Neuronal stem cell (in vitro differentiated cells): ENCODE results near the gene ACTR1A.

Experiments used
- DNase-seq: peaks from one replicate; pipeline ENCODE4 v3.0.0-alpha.2; 2013; ENCODE audit warnings: low spot score
- H2AFZ ChIP-seq: one replicate; pipeline ENCODE4 v1.6.1; 2013; ENCODE audit warnings: mild to moderate bottlenecking, low read length, inconsistent platforms
- H2AK5ac ChIP-seq: 2 replicates; pipeline ENCODE4 v1.6.1; 2013; ENCODE audit warnings: low read depth, mild to moderate bottlenecking, inconsistent platforms, low read length, moderate library complexity, mixed read lengths
- H2BK120ac ChIP-seq: 2 replicates; pipeline ENCODE4 v1.6.1; 2013; ENCODE audit warnings: low read depth, mild to moderate bottlenecking, inconsistent platforms, low read length, moderate library complexity, mixed read lengths
- H2BK12ac ChIP-seq: one replicate; pipeline ENCODE4 v1.6.1; 2013; ENCODE audit warnings: low read length, inconsistent platforms
- H2BK15ac ChIP-seq: 2 replicates; pipeline ENCODE4 v1.6.1; 2013; ENCODE audit warnings: mild to moderate bottlenecking, low read length, inconsistent platforms, mixed read lengths
- H2BK5ac ChIP-seq: one replicate; pipeline ENCODE4 v1.6.1; 2013; ENCODE audit warnings: inconsistent platforms, mild to moderate bottlenecking, low read length, moderate library complexity
- H3K14ac ChIP-seq: one replicate; pipeline ENCODE4 v1.6.1; 2013; ENCODE audit warnings: low read length, inconsistent platforms
- H3K18ac ChIP-seq: 2 replicates; pipeline ENCODE4 v1.6.1; 2013; ENCODE audit warnings: low read length, inconsistent platforms
- H3K23ac ChIP-seq: 2 replicates; pipeline ENCODE4 v1.6.1; 2013; ENCODE audit warnings: low read depth, mild to moderate bottlenecking, mixed read lengths, low read length, inconsistent platforms; ENCODE audit not compliant: poor library complexity
- H3K27ac ChIP-seq: replicated peaks from 3 replicates; pipeline ENCODE4 v1.5.1; 2013; ENCODE audit warnings: low read length, inconsistent platforms
- H3K27me3 ChIP-seq, 3 experiments: 2 replicates each; pipeline ENCODE4 v1.6.1; 2013; ENCODE audit warnings: low read length in 3 of 3, mild to moderate bottlenecking in 2 of 3, inconsistent platforms in 1 of 3, low read depth in 1 of 3, mixed read lengths in 1 of 3, moderate library complexity in 1 of 3; ENCODE audit not compliant: control insufficient read depth in 3 of 3, insufficient read depth in 3 of 3
- H3K36me3 ChIP-seq, 2 donors: replicated peaks in 1 of 2; 2 replicates each; pipeline ENCODE4 v1.6.1; 2013; ENCODE audit warnings: low read length in 2 of 2; ENCODE audit not compliant: control insufficient read depth in 2 of 2, insufficient read depth in 2 of 2
- H3K4ac ChIP-seq: 2 replicates; pipeline ENCODE4 v1.6.1; 2013; ENCODE audit warnings: inconsistent platforms, mild to moderate bottlenecking, low read length, moderate library complexity
- H3K4me1 ChIP-seq, 2 donors: 1 replicate in 1 of 2; 2 replicates in 1 of 2; pipeline ENCODE4 v1.6.1; 2013; ENCODE audit warnings: low read length in 2 of 2, low read depth in 1 of 2; ENCODE audit not compliant: control insufficient read depth in 2 of 2, insufficient read depth in 1 of 2
- H3K4me2 ChIP-seq: one replicate; pipeline ENCODE4 v1.6.1; 2013; ENCODE audit warnings: mild to moderate bottlenecking, low read length, inconsistent platforms; ENCODE audit not compliant: insufficient read depth, poor library complexity, severe bottlenecking
- H3K4me3 ChIP-seq, 2 donors: 2 replicates each; pipeline ENCODE4 v1.5.1; 2013; ENCODE audit warnings: low read length in 2 of 2, mild to moderate bottlenecking in 2 of 2, inconsistent platforms in 1 of 2, moderate library complexity in 1 of 2
- H3K79me1 ChIP-seq: one replicate; pipeline ENCODE4 v1.6.1; 2013; ENCODE audit warnings: low read depth, mild to moderate bottlenecking, inconsistent platforms, low read length, moderate library complexity
- H3K9ac ChIP-seq: one replicate; pipeline ENCODE4 v1.6.1; 2013; ENCODE audit warnings: mild to moderate bottlenecking, low read depth, low read length, inconsistent platforms; ENCODE audit not compliant: poor library complexity
- H3K9me3 ChIP-seq, 2 donors: replicated peaks in 1 of 2; 2 replicates each; pipeline versions ENCODE3 to v1.6.1; 2013; ENCODE audit warnings: low read length in 2 of 2, mild to moderate bottlenecking in 2 of 2, inconsistent platforms in 1 of 2, low read depth in 1 of 2, mixed read lengths in 1 of 2, moderate library complexity in 1 of 2; ENCODE audit not compliant: control insufficient read depth in 2 of 2, insufficient read depth in 1 of 2
- H4K8ac ChIP-seq: one replicate; pipeline ENCODE4 v1.6.1; 2013; ENCODE audit warnings: low read depth, mild to moderate bottlenecking, inconsistent platforms, low read length, moderate library complexity
- H4K91ac ChIP-seq: one replicate; pipeline ENCODE4 v1.6.1; 2013; ENCODE audit warnings: low read length, low read depth, mild to moderate bottlenecking, inconsistent platforms; ENCODE audit not compliant: poor library complexity
- WGBS, 2 donors: extraction: QIAGEN DNeasy Blood & Tissue Kit; methylation state at CpG; one replicate each; pipeline ENCODE4 v1.1.7; 2013; ENCODE audit warnings: missing lambda C conversion rate in 2 of 2, mixed read lengths in 1 of 2; ENCODE audit not compliant: insufficient read length in 2 of 2, insufficient replicate concordance in 1 of 2; ENCODE audit errors: extremely low coverage in 2 of 2; 5-methylcytosine and 5-hydroxymethylcytosine counted together

Gene ACTR1A

DNA sequence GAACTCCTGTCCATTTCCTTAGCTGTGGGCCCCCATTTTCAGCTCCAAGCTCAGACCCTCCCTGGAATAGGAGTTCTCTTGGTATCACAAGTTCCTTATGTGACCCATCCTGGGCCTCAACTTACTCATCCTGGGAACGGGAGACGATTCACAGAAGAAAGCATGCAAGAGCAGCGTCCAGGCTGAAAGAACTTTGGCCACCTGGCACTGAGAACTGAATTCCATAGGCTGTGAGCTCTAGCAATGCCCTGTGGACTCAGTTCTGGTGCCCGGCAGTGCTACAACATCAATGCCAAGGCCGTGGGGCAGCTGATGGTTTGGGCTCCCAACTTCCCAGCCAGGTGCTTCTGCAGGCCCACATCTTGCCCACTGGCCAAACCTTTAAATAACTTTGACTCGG lies 66.2 kb downstream of the ACTR1A start:
- Histone ChIP-seq H3K79me1 (no peaks in the 10 kb centered on the region), H4K91ac (no peak overlapping the region), H3K18ac (no peak overlapping the region), H3K9me3 (peaks cover 0 to 2% of the 10 kb centered on the region in 2 donors), H3K4ac (no peak overlapping the region), H2BK15ac (no peak overlapping the region), H3K4me3 (no peak overlapping the region), H3K4me1 (peaks cover 11 to 26% of the 10 kb centered on the region in 2 donors), H2BK120ac (no peak overlapping the region), H2BK12ac (no peak overlapping the region), H3K4me2 (no peak overlapping the region), H3K14ac (no peak overlapping the region), H2BK5ac (no peak overlapping the region), H4K8ac (no peak overlapping the region), H3K23ac (no peak overlapping the region), H3K9ac (no peak overlapping the region), H3K27ac (no peak overlapping the region), H3K36me3 (no peaks in the 10 kb centered on the region), H2AK5ac (no peak overlapping the region), H2AFZ (peak overlapping the region; percentile 87), H3K27me3 (peaks cover 0 to 15% (median 0%) of the 10 kb centered on the region in 3 experiments)
- DNase-seq: no peak
- no CpG with 5 or more reads among the region's 6 CpGs for WGBS, 2 donors

DNA sequence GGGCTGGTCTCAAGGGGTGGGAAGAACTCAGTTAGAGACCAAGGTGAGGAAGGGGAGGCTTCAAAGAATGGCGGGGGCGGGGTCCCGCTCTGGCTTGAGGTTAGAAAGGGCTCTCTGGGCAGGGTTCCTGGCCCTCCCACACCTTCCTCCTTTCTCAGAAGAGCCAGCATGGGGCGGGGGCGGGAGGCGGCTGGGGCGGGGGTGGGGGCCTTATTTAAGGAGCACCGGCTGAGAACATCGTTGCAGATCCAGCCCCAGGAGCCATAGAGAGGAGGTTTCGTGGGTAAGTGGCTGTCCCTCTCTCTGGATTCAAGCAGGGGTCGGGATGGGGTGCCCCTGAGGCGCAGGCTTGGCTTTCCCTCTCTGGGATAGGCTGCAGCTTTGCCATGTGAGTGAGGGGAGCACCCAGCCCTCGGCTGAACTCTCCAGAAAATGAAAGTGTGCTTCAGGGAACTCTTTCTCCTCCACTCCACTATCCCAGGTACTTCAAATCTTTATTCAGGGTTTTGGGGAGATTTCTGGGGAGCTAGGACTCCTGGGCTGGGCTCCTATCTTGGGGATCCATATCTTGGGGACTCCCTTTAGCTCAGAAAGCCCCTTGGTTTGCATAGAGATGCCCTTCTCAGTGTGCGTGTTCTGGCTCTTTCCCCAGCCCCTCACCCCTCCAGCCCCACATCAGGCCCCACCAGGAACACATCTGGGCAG lies 66.8 kb downstream of the ACTR1A start:
- no peak for DNase-seq
- H3K4me2 ChIP-seq: no peak overlapping the region
- H3K27ac ChIP-seq: no peak overlapping the region
- H3K4ac ChIP-seq: no peak overlapping the region
- H3K4me3 ChIP-seq: no peak overlapping the region
- H3K23ac ChIP-seq: no peak overlapping the region
- H4K8ac ChIP-seq: no peak overlapping the region
- WGBS, 2 donors: no CpG with 5 or more reads among the region's 14 CpGs
- H2AK5ac ChIP-seq: no peak overlapping the region
- H2AFZ ChIP-seq: peak overlapping the region; percentile 87
- no peaks in the 10 kb centered on the region for H3K79me1 ChIP-seq
- H3K14ac ChIP-seq: no peak overlapping the region
- no peak overlapping the region for H2BK12ac ChIP-seq
- no peak overlapping the region for H3K9ac ChIP-seq
- H3K27me3 ChIP-seq: peaks cover 0 to 15% (median 0%) of the 10 kb centered on the region in 3 experiments
- no peak overlapping the region for H3K18ac ChIP-seq
- peaks cover 11 to 27% of the 10 kb centered on the region in 2 donors for H3K4me1 ChIP-seq
- peaks cover 0 to 2% of the 10 kb centered on the region in 2 donors for H3K9me3 ChIP-seq
- H3K36me3 ChIP-seq: peaks cover 0 to 3% of the 10 kb centered on the region in 2 donors
- H2BK15ac ChIP-seq: no peak overlapping the region
- H4K91ac ChIP-seq: no peak overlapping the region
- H2BK120ac ChIP-seq: no peak overlapping the region
- no peak overlapping the region for H2BK5ac ChIP-seq

DNA sequence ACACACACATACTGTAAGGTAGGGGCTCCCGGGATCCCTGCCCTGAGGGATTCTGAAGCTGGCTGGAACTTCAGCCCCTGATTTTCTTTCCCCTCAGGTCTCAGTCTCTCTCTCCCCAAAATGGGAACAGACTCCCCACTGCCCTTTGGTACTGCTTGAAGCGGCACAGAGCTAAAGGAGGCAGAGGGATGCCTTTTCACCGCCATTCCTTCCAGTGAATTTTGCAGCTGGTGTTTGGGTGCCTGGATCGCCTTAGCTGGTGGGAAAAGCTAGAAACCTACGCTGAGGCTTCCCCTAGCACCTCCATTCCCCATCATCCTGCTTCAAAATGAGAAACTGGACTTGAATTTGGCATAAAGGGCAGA lies 67.4 kb downstream of the ACTR1A start:
- H3K79me1 ChIP-seq: no peaks in the 10 kb centered on the region
- H3K9ac ChIP-seq: no peak overlapping the region
- no peak overlapping the region for H3K18ac ChIP-seq
- peaks cover 0 to 6% of the 10 kb centered on the region in 2 donors for H3K36me3 ChIP-seq
- H2BK120ac ChIP-seq: no peak overlapping the region
- H4K91ac ChIP-seq: no peak overlapping the region
- H3K4me1 ChIP-seq: peaks cover 11 to 27% of the 10 kb centered on the region in 2 donors
- no peak overlapping the region for H2BK15ac ChIP-seq
- H2BK12ac ChIP-seq: no peak overlapping the region
- H3K27me3 ChIP-seq: peaks cover 0 to 15% (median 0%) of the 10 kb centered on the region in 3 experiments
- H3K14ac ChIP-seq: no peak overlapping the region
- no peak overlapping the region for H3K4me3 ChIP-seq
- no peak overlapping the region for H4K8ac ChIP-seq
- H3K27ac ChIP-seq: no peak overlapping the region
- H3K4me2 ChIP-seq: no peak overlapping the region
- H2AFZ ChIP-seq: peak overlapping the region; percentile 87
- H3K23ac ChIP-seq: no peak overlapping the region
- no peak for DNase-seq
- WGBS, 2 donors: no CpG with 5 or more reads among the region's 5 CpGs
- H2AK5ac ChIP-seq: no peak overlapping the region
- no peak overlapping the region for H3K4ac ChIP-seq
- no peak overlapping the region for H2BK5ac ChIP-seq
- H3K9me3 ChIP-seq: peaks cover 0 to 2% of the 10 kb centered on the region in 2 donors

DNA sequence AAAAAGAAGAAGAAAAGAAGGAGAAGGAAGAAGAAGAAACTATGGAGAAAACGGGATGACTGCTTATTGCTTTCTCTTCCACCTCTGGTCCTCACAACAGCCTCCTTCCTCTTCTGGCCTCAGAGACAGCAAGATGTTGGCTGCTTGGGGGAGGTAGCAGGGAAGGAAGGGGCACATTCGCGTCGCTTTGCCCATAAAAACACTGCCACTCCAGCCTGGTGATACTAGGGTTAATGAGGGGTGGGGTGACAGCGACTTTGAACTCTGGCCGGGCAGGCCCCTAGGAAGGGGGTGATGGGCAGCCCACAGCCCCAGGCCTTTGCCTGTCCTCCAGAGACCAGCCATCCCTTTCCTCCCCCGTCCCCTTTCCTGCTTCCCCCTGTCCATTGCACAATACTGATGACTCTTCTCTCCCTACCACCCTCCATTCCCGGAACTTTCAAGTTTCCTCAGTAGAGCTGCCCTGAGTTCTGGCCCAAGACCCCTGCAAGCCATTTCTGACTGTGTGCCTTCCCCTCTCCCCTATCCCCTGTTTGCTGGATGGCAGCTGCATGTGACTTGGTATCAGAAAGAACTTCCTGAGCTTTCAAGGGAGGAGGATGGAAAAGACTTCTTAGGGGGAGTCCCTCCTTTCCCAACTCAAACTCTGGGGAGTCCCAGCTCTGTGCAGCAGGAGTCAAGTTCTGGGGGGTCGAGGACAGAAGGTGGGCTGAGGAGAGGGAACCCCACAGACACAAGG lies 67.9 kb downstream of the ACTR1A start:
- Histone ChIP-seq H2BK15ac (peak overlapping the region; percentile 68), H4K91ac (no peak overlapping the region), H2BK5ac (no peak overlapping the region), H3K18ac (peak overlapping the region; percentile 65), H3K9me3 (peaks cover 0 to 2% of the 10 kb centered on the region in 2 donors), H3K36me3 (peaks cover 0 to 6% of the 10 kb centered on the region in 2 donors), H3K14ac (no peak overlapping the region), H3K4me1 (peaks cover 11 to 27% of the 10 kb centered on the region in 2 donors), H3K27me3 (peaks cover 0 to 15% (median 0%) of the 10 kb centered on the region in 3 experiments), H2BK120ac (peak overlapping the region; percentile 10), H2AK5ac (no peak overlapping the region), H3K4me3 (no peak overlapping the region), H4K8ac (no peak overlapping the region), H3K23ac (no peak overlapping the region), H3K4ac (no peak overlapping the region), H2AFZ (peak overlapping the region; percentile 87), H3K4me2 (no peak overlapping the region), H2BK12ac (no peak overlapping the region), H3K27ac (no peak overlapping the region), H3K79me1 (no peaks in the 10 kb centered on the region), H3K9ac (no peak overlapping the region)
- no peak for DNase-seq
- WGBS, 2 donors: no CpG with 5 or more reads among the region's 9 CpGs
